ENCODE data around the gene ASAP2. TPM values are rescaled to one million over a fixed set of nuclear protein-coding genes. Genes with fewer than 3 reads are reported as not detected.
A peak's percentile ranks its signal among the peaks of the same experiment; 100 is the strongest.

ASAP2 gene
- total RNA-seq, 1 donor: 66.2 TPM

GRCh38 chr2:9366026-9366425 is 159.4 kb downstream of the ASAP2 start:
- Histone ChIP-seq H4K20me1 (ENCODE audit: insufficient read depth, low read length) (no peaks in the 10 kb centered on the region), H3K36me3 (ENCODE audit: insufficient read depth, low read length) (peaks cover 66% of the 10 kb centered on the region), H3K9me3 (ENCODE audit: low read depth, low read length) (no peaks in the 10 kb centered on the region), H3K4me1 (ENCODE audit: insufficient read depth, low read length) (peaks cover 8% of the 10 kb centered on the region), H2AFZ (ENCODE audit: low read length) (no peak overlapping the region), H3K27ac (ENCODE audit: low read depth, low read length) (no peak overlapping the region), H3K79me2 (ENCODE audit: insufficient read depth, low read length) (peaks cover 2% of the 10 kb centered on the region), H3K4me3 (ENCODE audit: insufficient read depth, low read length) (no peak overlapping the region), H3K27me3 (ENCODE audit: insufficient read depth, low read length) (no peaks in the 10 kb centered on the region), H3K4me2 (ENCODE audit: insufficient read depth, low read length) (no peak overlapping the region)
- no peak for DNase-seq (ENCODE audit: insufficient read length, low spot score, missing footprints)
- no peak for TF ChIP-seq CTCF (IDR thresholded peaks at IDR 0.05; ENCODE audit: extremely low read depth, low read depth, low read length)

- H3K79me2 ChIP-seq (ENCODE audit: insufficient read depth, low read length): peaks cover 12% of the 10 kb centered on the region
- H3K27ac ChIP-seq (ENCODE audit: low read depth, low read length): peak overlapping the region; percentile 72
- H3K4me1 ChIP-seq (ENCODE audit: insufficient read depth, low read length): peaks cover 17% of the 10 kb centered on the region
- no peaks in the 10 kb centered on the region for H3K27me3 ChIP-seq (ENCODE audit: insufficient read depth, low read length)
- no peaks in the 10 kb centered on the region for H4K20me1 ChIP-seq (ENCODE audit: insufficient read depth, low read length)
- H3K4me3 ChIP-seq (ENCODE audit: insufficient read depth, low read length): no peak overlapping the region
- H3K4me2 ChIP-seq (ENCODE audit: insufficient read depth, low read length): peak overlapping the region; percentile 43
- peaks cover 54% of the 10 kb centered on the region for H3K36me3 ChIP-seq (ENCODE audit: insufficient read depth, low read length)
- H3K9me3 ChIP-seq (ENCODE audit: low read depth, low read length): no peaks in the 10 kb centered on the region
- peak; percentile 42 for DNase-seq (ENCODE audit: insufficient read length, low spot score, missing footprints)
- no peak for TF ChIP-seq CTCF (IDR thresholded peaks at IDR 0.05; ENCODE audit: extremely low read depth, low read depth, low read length)
- no peak overlapping the region for H2AFZ ChIP-seq (ENCODE audit: low read length)
These were observed 164.1 kb downstream of the ASAP2 start for GRCh38 chr2:9370746-9371145.

GRCh38 chr2:9373047-9373446 is 166.4 kb downstream of the ASAP2 start:
- Histone ChIP-seq H3K27me3 (ENCODE audit: insufficient read depth, low read length) (no peaks in the 10 kb centered on the region), H3K27ac (ENCODE audit: low read depth, low read length) (no peak overlapping the region), H3K36me3 (ENCODE audit: insufficient read depth, low read length) (peaks cover 54% of the 10 kb centered on the region), H3K4me3 (ENCODE audit: insufficient read depth, low read length) (no peak overlapping the region), H4K20me1 (ENCODE audit: insufficient read depth, low read length) (no peaks in the 10 kb centered on the region), H3K4me1 (ENCODE audit: insufficient read depth, low read length) (peaks cover 24% of the 10 kb centered on the region), H3K4me2 (ENCODE audit: insufficient read depth, low read length) (no peak overlapping the region), H3K9me3 (ENCODE audit: low read depth, low read length) (no peaks in the 10 kb centered on the region), H2AFZ (ENCODE audit: low read length) (no peak overlapping the region), H3K79me2 (ENCODE audit: insufficient read depth, low read length) (peaks cover 12% of the 10 kb centered on the region)
- no peak for TF ChIP-seq CTCF (IDR thresholded peaks at IDR 0.05; ENCODE audit: extremely low read depth, low read depth, low read length)
- peak; percentile 13 for DNase-seq (ENCODE audit: insufficient read length, low spot score, missing footprints)

GRCh38 chr2:9373476-9373875 is 166.9 kb downstream of the ASAP2 start:
- Histone ChIP-seq H3K27ac (ENCODE audit: low read depth, low read length) (no peak overlapping the region), H3K36me3 (ENCODE audit: insufficient read depth, low read length) (peaks cover 53% of the 10 kb centered on the region), H3K4me1 (ENCODE audit: insufficient read depth, low read length) (peaks cover 28% of the 10 kb centered on the region), H4K20me1 (ENCODE audit: insufficient read depth, low read length) (no peaks in the 10 kb centered on the region), H3K79me2 (ENCODE audit: insufficient read depth, low read length) (peaks cover 12% of the 10 kb centered on the region), H3K27me3 (ENCODE audit: insufficient read depth, low read length) (no peaks in the 10 kb centered on the region), H3K9me3 (ENCODE audit: low read depth, low read length) (no peaks in the 10 kb centered on the region), H2AFZ (ENCODE audit: low read length) (no peak overlapping the region), H3K4me2 (ENCODE audit: insufficient read depth, low read length) (no peak overlapping the region), H3K4me3 (ENCODE audit: insufficient read depth, low read length) (no peak overlapping the region)
- no peak for DNase-seq (ENCODE audit: insufficient read length, low spot score, missing footprints)
- TF ChIP-seq CTCF (IDR thresholded peaks at IDR 0.05; ENCODE audit: extremely low read depth, low read depth, low read length): no peak

Measured in osteoblast (primary cell).